ENCODE measurements around the gene FJX1. TPM values are rescaled to one million over a fixed set of nuclear protein-coding genes. Genes with fewer than 3 reads are reported as not detected.

FJX1 gene
- total RNA-seq, 2 donors from 2014 or later, result 11.7 to 17.4 TPM

GRCh38 chr11:35631891-35632290 lies 13.6 kb downstream of the FJX1 start:
- Histone ChIP-seq H3K36me3 (ENCODE audit: control insufficient read depth, insufficient read depth, low read length) (no peaks in the 10 kb centered on the region), H3K4me1 (ENCODE audit: control insufficient read depth, insufficient read depth, low read length) (no peaks in the 10 kb centered on the region), H3K27ac (ENCODE audit: low read depth, low read length) (no peak overlapping the region), H3K9me3 (ENCODE audit: control insufficient read depth, low read length) (peaks cover 9% of the 10 kb centered on the region), H3K27me3 (ENCODE audit: control insufficient read depth, insufficient read depth, low read length, poor library complexity, severe bottlenecking) (peaks cover 29% of the 10 kb centered on the region), H3K4me3 (ENCODE audit: low read length) (no peak overlapping the region), H3K9ac (ENCODE audit: extremely low read depth, low read length, poor library complexity, severe bottlenecking) (no peak overlapping the region)
- WGBS, 2 experiments (ENCODE audit: insufficient coverage in 1 of 2, insufficient read length in 1 of 2), result 88% methylated on average over 3 of the region's 3 CpGs; no CpG with 5 or more reads in 1 of the 2 experiments
- H3K27ac Mint-ChIP-seq, result no peak overlapping the region
- no peak overlapping the region for H3K4me3 Mint-ChIP-seq
- peaks cover 60% of the 10 kb centered on the region for H3K27me3 Mint-ChIP-seq (ENCODE audit: insufficient read depth)
- H3K9me3 Mint-ChIP-seq, result no peaks in the 10 kb centered on the region
- DNase-seq, result no peak
- H3K36me3 Mint-ChIP-seq (ENCODE audit: low read depth), result no peaks in the 10 kb centered on the region
- TF ChIP-seq CTCF (conservative IDR thresholded peaks at IDR 0.05), result no peak
- peaks cover 16% of the 10 kb centered on the region for H3K4me1 Mint-ChIP-seq

- 20 to 75% methylated on average over 1 of the region's 1 CpG for WGBS, 2 experiments (ENCODE audit: insufficient coverage in 1 of 2, insufficient read length in 1 of 2)
- TF ChIP-seq CTCF (conservative IDR thresholded peaks at IDR 0.05), result no peak
These were observed 14.0 kb downstream of the FJX1 start for GRCh38 chr11:35632301-35632700.

GRCh38 chr11:35633827-35634423 lies 15.7 kb downstream of the FJX1 start:
- H3K27ac Mint-ChIP-seq, result no peak overlapping the region
- no peak for DNase-seq
- H3K27me3 Mint-ChIP-seq (ENCODE audit: insufficient read depth), result peaks cover 48% of the 10 kb centered on the region
- no peaks in the 10 kb centered on the region for H3K9me3 Mint-ChIP-seq
- Histone ChIP-seq H3K4me3 (ENCODE audit: low read length) (no peak overlapping the region), H3K9me3 (ENCODE audit: control insufficient read depth, low read length) (no peaks in the 10 kb centered on the region), H3K9ac (ENCODE audit: extremely low read depth, low read length, poor library complexity, severe bottlenecking) (no peak overlapping the region), H3K27ac (ENCODE audit: low read depth, low read length) (no peak overlapping the region), H3K4me1 (ENCODE audit: control insufficient read depth, insufficient read depth, low read length) (no peaks in the 10 kb centered on the region), H3K36me3 (ENCODE audit: control insufficient read depth, insufficient read depth, low read length) (no peaks in the 10 kb centered on the region), H3K27me3 (ENCODE audit: control insufficient read depth, insufficient read depth, low read length, poor library complexity, severe bottlenecking) (peaks cover 27% of the 10 kb centered on the region)
- peaks cover 13% of the 10 kb centered on the region for H3K4me1 Mint-ChIP-seq
- TF ChIP-seq CTCF (conservative IDR thresholded peaks at IDR 0.05), result no peak
- H3K36me3 Mint-ChIP-seq (ENCODE audit: low read depth), result no peaks in the 10 kb centered on the region
- no peak overlapping the region for H3K4me3 Mint-ChIP-seq
- WGBS, 2 experiments (ENCODE audit: insufficient coverage in 1 of 2, insufficient read length in 1 of 2), result 93 to 98% methylated on average over 2 to 4 of the region's 4 CpGs

More at GRCh38 chr11:35632301-35632700, 14.0 kb downstream of the FJX1 start:
- H3K27ac Mint-ChIP-seq, result no peak overlapping the region
- no peaks in the 10 kb centered on the region for H3K4me1 ChIP-seq (ENCODE audit: control insufficient read depth, insufficient read depth, low read length)
- H3K27ac ChIP-seq (ENCODE audit: low read depth, low read length), result no peak overlapping the region
- no peaks in the 10 kb centered on the region for H3K9me3 Mint-ChIP-seq
- H3K9me3 ChIP-seq (ENCODE audit: control insufficient read depth, low read length), result peaks cover 9% of the 10 kb centered on the region
- H3K36me3 Mint-ChIP-seq (ENCODE audit: low read depth), result no peaks in the 10 kb centered on the region
- H3K27me3 Mint-ChIP-seq (ENCODE audit: insufficient read depth), result peaks cover 58% of the 10 kb centered on the region
- no peak overlapping the region for H3K9ac ChIP-seq (ENCODE audit: extremely low read depth, low read length, poor library complexity, severe bottlenecking)
- DNase-seq, result no peak
- peaks cover 27% of the 10 kb centered on the region for H3K27me3 ChIP-seq (ENCODE audit: control insufficient read depth, insufficient read depth, low read length, poor library complexity, severe bottlenecking)
- no peak overlapping the region for H3K4me3 Mint-ChIP-seq
- H3K4me3 ChIP-seq (ENCODE audit: low read length), result no peak overlapping the region
- H3K4me1 Mint-ChIP-seq, result peaks cover 16% of the 10 kb centered on the region
- H3K36me3 ChIP-seq (ENCODE audit: control insufficient read depth, insufficient read depth, low read length), result no peaks in the 10 kb centered on the region
